ENCODE data around the gene ZNF541.

- TF ChIP-seq POLR2AphosphoS5 (IDR thresholded peaks at IDR 0.05) (no peak), CTCF (IDR thresholded peaks at IDR 0.05) (no peak), POLR2A (IDR thresholded peaks at IDR 0.05) (no peak)
Measured at GRCh38 chr19:47523473-47523872, 49.5 kb downstream of the ZNF541 start.

Measured in prostate gland (tissue), 2 donors.